Keratinocyte (primary cell): ENCODE measurements around the gene ANKRD28. TPM values are rescaled to one million over a fixed set of nuclear protein-coding genes. Genes with fewer than 3 reads are reported as not detected.
A peak's percentile ranks its signal among the peaks of the same experiment; 100 is the strongest.

Experiments
- DNase-seq: peaks from one replicate; pipeline ENCODE4 v3.0.0-alpha.2; 2011; ENCODE audit warnings: low read depth, missing footprints, low spot score
- FAIRE-seq: peaks from 2 replicates; lab custom pipeline; 2011; peaks lifted over from hg19 to GRCh38; lab: Jason Lieb, UNC
- H2AFZ ChIP-seq: 2 replicates; pipeline ENCODE4 v1.6.0; 2012; ENCODE audit warnings: low read length, control low read depth, inconsistent platforms; ENCODE audit not compliant: control insufficient read depth
- H3K27ac ChIP-seq: 2 replicates; pipeline ENCODE4 v1.5.1; 2011; ENCODE audit warnings: low read length; ENCODE audit not compliant: control insufficient read depth, insufficient read depth
- H3K27me3 ChIP-seq: 3 replicates; pipeline ENCODE4 v1.6.0; 2011; ENCODE audit warnings: low read length; ENCODE audit not compliant: control insufficient read depth, insufficient read depth; ENCODE audit errors: extremely low read depth
- H3K36me3 ChIP-seq, 2 experiments: 2 replicates in 1 of 2; 3 replicates in 1 of 2; pipeline ENCODE4 v1.5.1; 2011; ENCODE audit warnings: low read length in 2 of 2, mild to moderate bottlenecking in 1 of 2; ENCODE audit not compliant: control insufficient read depth in 2 of 2, insufficient read depth in 2 of 2; ENCODE audit errors: extremely low read depth in 1 of 2
- H3K4me1 ChIP-seq: 3 replicates; pipeline ENCODE4 v1.5.1; 2011; ENCODE audit warnings: low read length; ENCODE audit not compliant: control insufficient read depth, insufficient read depth; ENCODE audit errors: extremely low read depth
- H3K4me2 ChIP-seq: 3 replicates; pipeline ENCODE4 v1.6.0; 2011; ENCODE audit warnings: low read depth, low read length; ENCODE audit not compliant: control insufficient read depth, insufficient read depth; ENCODE audit errors: extremely low read depth
- H3K4me3 ChIP-seq, 3 experiments: fragments of 200-600 bp in 1 of 3; sonication (generic) in 1 of 3; 2 replicates in 2 of 3; 3 replicates in 1 of 3; pipeline ENCODE4 v1.5.1; 2011 to 2016; ENCODE audit warnings: low read length in 3 of 3, mild to moderate bottlenecking in 3 of 3, control low read depth in 2 of 3, inconsistent platforms in 1 of 3, low read depth in 1 of 3, mixed read lengths in 1 of 3, mixed run types in 1 of 3, moderate library complexity in 1 of 3; ENCODE audit not compliant: control insufficient read depth in 2 of 3, insufficient read depth in 2 of 3; ENCODE audit errors: extremely low read depth in 1 of 3
- H3K79me2 ChIP-seq: 2 replicates; pipeline ENCODE4 v1.6.0; 2012; ENCODE audit warnings: low read length; ENCODE audit not compliant: control insufficient read depth, insufficient read depth
- H3K9ac ChIP-seq: 3 replicates; pipeline ENCODE4 v1.6.0; 2011; ENCODE audit warnings: low read length; ENCODE audit not compliant: control insufficient read depth, insufficient read depth; ENCODE audit errors: extremely low read depth
- H3K9me1 ChIP-seq: 3 replicates; pipeline ENCODE4 v1.6.0; 2011; ENCODE audit warnings: low read length; ENCODE audit not compliant: control insufficient read depth, insufficient read depth; ENCODE audit errors: extremely low read depth
- H3K9me3 ChIP-seq: 2 replicates; pipeline ENCODE4 v1.5.1; 2012; ENCODE audit warnings: low read depth, low read length; ENCODE audit not compliant: control insufficient read depth
- H4K20me1 ChIP-seq: 3 replicates; pipeline ENCODE4 v1.6.0; 2011; ENCODE audit warnings: low read length; ENCODE audit not compliant: control insufficient read depth, insufficient read depth; ENCODE audit errors: extremely low read depth
- CTCF ChIP-seq, 3 experiments: IDR thresholded peaks in 1 of 3; conservative IDR thresholded peaks in 1 of 3; optimal IDR thresholded peaks in 1 of 3; 2 replicates in 2 of 3; 3 replicates in 1 of 3; pipeline versions ENCODE3 to v1.5.1; 2011; ENCODE audit warnings: low read length in 3 of 3, mild to moderate bottlenecking in 3 of 3, moderate library complexity in 2 of 3, control low read depth in 1 of 3, inconsistent platforms in 1 of 3; ENCODE audit not compliant: insufficient read depth in 2 of 3; ENCODE audit errors: extremely low read depth in 1 of 3
- EZH2 ChIP-seq: IDR thresholded peaks from one replicate; pipeline ENCODE4 v1.6.1; 2012; ENCODE audit warnings: inconsistent platforms, mild to moderate bottlenecking, low read length, moderate library complexity
- dilution Hi-C: fragments of 300-500 bp; cut with MboI; formaldehyde crosslinking; loops from one replicate; pipeline ENCODE4 v1.7.0; 2020; ENCODE audit warnings: low sequenced_read_pairs; ENCODE audit not compliant: extremely low pct_ligation_motif_present
- polyA plus RNA-seq, 5 experiments: library from polyadenylated mRNA; depleted of rRNA in 3 of 5; stranded (reverse) in 3 of 5; stranded (forward) in 1 of 5; unstranded in 1 of 5; fragments of >200 nt; gene quantifications; 1 replicate in 1 of 5; 2 replicates in 3 of 5; 3 replicates in 1 of 5; pipeline versions ENCODE4 v1.2.1 to v1.2.3, GENCODE V29; 2011 to 2012; ENCODE audit warnings: missing spikeins in 2 of 5, low read depth in 1 of 5, low replicate concordance in 1 of 5

Gene ANKRD28
- polyA plus RNA-seq, 1 donor (not counting 4 experiments of a cell fraction or from before 2014, with no cell fraction given), result 32.7 TPM

GRCh38 chr3:15787526-15787925, 10.3 kb downstream of the ANKRD28 start:
- H3K36me3 ChIP-seq, result no peaks in the 10 kb centered on the region
- H4K20me1 ChIP-seq, result no peaks in the 10 kb centered on the region
- no peak for TF ChIP-seq EZH2
- H3K9me1 ChIP-seq, result no peaks in the 10 kb centered on the region
- H3K4me1 ChIP-seq, result peaks cover 17% of the 10 kb centered on the region
- no peaks in the 10 kb centered on the region for H3K27me3 ChIP-seq
- H3K9me3 ChIP-seq, result no peaks in the 10 kb centered on the region
- dilution Hi-C loops, result no loop called here
- no peak overlapping the region for H3K9ac ChIP-seq
- no peak overlapping the region for H2AFZ ChIP-seq
- H3K4me2 ChIP-seq, result no peak overlapping the region
- peaks cover 49% of the 10 kb centered on the region for H3K79me2 ChIP-seq
- no peak for DNase-seq
- no peak overlapping the region for H3K27ac ChIP-seq
- no peak for FAIRE-seq
- H3K4me3 ChIP-seq, result no peak overlapping the region

GRCh38 chr3:15783361-15783969, 14.3 kb downstream of the ANKRD28 start:
- H3K27me3 ChIP-seq, result no peaks in the 10 kb centered on the region
- H3K9me3 ChIP-seq, result no peaks in the 10 kb centered on the region
- peaks cover 57% of the 10 kb centered on the region for H3K4me1 ChIP-seq
- H3K4me3 ChIP-seq, result peak overlapping the region in 2 of 3 experiments; percentile 11 to 15
- peaks cover 58% of the 10 kb centered on the region for H3K79me2 ChIP-seq
- no peaks in the 10 kb centered on the region for H3K36me3 ChIP-seq
- no peaks in the 10 kb centered on the region for H3K9me1 ChIP-seq
- dilution Hi-C loops, result no loop called here
- H2AFZ ChIP-seq, result no peak overlapping the region
- no peak for FAIRE-seq
- peak overlapping the region; percentile 74 for H3K27ac ChIP-seq
- TF ChIP-seq CTCF (optimal IDR thresholded peaks at IDR 0.05 in 1 of 3, IDR thresholded peaks at IDR 0.05 in 1 of 3, conservative IDR thresholded peaks at IDR 0.05 in 1 of 3; ENCODE audit: extremely low read depth in 1 of 3, insufficient read depth in 2 of 3, low read length in 3 of 3) (no peak), EZH2 (no peak)
- no peaks in the 10 kb centered on the region for H4K20me1 ChIP-seq
- peak overlapping the region; percentile 29 for H3K9ac ChIP-seq
- no peak for DNase-seq
- H3K4me2 ChIP-seq, result peak overlapping the region; percentile 59

DNA sequence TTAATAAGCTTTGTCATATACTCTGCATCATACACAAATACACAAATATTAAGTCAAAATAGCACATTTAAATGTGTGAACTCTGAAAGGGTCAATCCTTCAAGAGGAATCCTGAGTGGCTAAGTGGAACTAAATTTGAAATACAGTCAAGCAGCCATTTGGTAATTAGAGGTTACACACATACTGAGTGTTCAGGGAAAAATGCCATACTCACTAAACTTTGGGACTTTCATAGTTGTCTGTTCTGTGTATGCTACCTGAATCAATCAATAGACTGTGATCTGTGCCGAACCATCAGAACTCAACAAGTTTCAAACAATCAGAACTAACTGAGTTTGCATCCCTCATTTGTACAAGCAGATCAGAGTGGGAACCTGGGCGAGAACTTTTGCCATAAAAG, 15.3 kb downstream of the ANKRD28 start:
- H4K20me1 ChIP-seq, result no peaks in the 10 kb centered on the region
- H3K4me1 ChIP-seq, result peaks cover 63% of the 10 kb centered on the region
- peaks cover 65% of the 10 kb centered on the region for H3K79me2 ChIP-seq
- no peak for FAIRE-seq
- no peak for DNase-seq
- no peaks in the 10 kb centered on the region for H3K9me3 ChIP-seq
- H3K9me1 ChIP-seq, result no peaks in the 10 kb centered on the region
- H3K27me3 ChIP-seq, result no peaks in the 10 kb centered on the region
- H3K4me2 ChIP-seq, result peak overlapping the region; percentile 59
- H3K27ac ChIP-seq, result peak overlapping the region; percentile 74
- TF ChIP-seq EZH2 (no peak), CTCF (optimal IDR thresholded peaks at IDR 0.05 in 1 of 3, IDR thresholded peaks at IDR 0.05 in 1 of 3, conservative IDR thresholded peaks at IDR 0.05 in 1 of 3; ENCODE audit: extremely low read depth in 1 of 3, insufficient read depth in 2 of 3, low read length in 3 of 3) (no peak)
- H3K9ac ChIP-seq, result peak overlapping the region; percentile 29
- H3K36me3 ChIP-seq, result no peaks in the 10 kb centered on the region
- dilution Hi-C loops, result no loop called here
- H2AFZ ChIP-seq, result no peak overlapping the region
- peak overlapping the region in 2 of 3 experiments; percentile 15 to 39 for H3K4me3 ChIP-seq
